Activated naive CD4-positive, alpha-beta T cell treated with anti-CD3 and anti-CD28 coated beads, Interleukin-2, amount 50 U/mL, for 16 hours (primary cell): ENCODE data around the gene NAT14.
A peak's percentile ranks its signal among the peaks of the same experiment; 100 is the strongest.

Experiments used
- DNase-seq: peaks from one replicate; pipeline ENCODE4 v3.0.0-alpha.2; 2020

Gene NAT14

DNA sequence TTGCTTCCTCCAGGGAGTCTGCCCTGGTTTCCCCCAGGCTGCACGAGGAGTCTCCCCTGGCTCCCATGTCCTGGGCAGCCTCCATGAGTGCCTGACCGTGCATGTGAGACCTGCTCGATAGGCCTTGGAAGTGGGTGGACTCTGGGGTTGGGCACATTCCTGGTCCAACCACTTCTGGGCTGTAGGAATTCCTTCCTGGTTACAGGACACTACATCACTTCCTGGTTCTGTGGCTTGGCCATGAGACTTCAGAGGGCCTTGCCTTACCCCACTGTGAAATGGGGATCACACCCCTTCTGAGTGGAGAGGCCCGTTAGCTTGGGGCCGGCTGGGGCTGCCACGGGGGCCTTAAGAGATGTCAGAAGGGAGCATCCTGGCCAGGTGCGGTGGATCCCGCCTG lies 12.5 kb upstream of the NAT14 start:
- DNase-seq: no peak

GRCh38 chr19:55473225-55474012 lies 11.6 kb upstream of the NAT14 start:
- no peak for DNase-seq

DNA sequence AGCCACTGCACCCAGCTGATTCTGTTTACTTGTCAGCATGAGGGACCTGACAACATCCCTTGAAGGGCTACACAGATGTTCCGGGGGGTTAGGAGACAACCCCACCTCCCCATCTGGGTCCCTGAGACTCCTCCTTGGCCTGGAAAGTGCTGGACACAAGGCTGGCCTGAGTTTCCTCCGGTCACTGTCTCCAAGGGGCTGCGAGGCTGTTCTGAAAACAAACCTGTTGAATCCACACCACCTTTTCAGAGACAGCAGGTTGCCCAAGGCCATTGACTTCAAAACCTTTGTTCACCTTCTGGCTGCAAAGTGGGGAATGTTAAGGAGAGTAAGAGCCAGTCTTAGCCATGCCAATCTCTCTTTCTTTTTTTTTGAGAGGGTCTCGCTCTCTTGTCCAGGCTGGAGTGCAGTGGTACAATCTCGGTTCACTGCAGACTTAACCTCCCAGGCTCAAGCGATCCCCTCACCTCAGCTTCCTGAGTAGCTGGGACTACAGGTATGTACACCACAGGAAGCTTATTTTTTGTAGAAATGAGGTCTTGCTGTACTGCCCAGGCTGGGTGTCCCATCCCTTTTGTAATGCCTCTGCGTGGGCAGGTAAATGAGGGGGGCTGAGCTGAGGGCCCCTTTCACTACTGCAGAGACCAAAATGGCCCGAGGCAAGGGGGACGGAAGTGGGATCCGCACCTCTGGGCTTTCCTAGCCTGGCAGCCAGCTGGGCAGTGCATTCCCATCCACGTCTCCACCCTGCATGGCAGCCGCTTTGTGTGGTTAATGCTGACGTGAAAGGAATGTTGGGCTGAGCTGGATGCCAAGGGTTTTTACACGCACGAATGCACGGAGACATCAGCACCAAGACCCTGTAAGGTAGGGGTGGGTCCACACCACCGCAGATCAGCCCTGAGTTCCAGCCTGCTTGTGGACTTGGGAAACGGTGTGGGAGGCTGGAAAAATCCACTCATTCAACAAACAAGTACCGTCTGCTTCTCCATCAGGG lies 10.4 kb upstream of the NAT14 start:
- no peak for DNase-seq

DNA sequence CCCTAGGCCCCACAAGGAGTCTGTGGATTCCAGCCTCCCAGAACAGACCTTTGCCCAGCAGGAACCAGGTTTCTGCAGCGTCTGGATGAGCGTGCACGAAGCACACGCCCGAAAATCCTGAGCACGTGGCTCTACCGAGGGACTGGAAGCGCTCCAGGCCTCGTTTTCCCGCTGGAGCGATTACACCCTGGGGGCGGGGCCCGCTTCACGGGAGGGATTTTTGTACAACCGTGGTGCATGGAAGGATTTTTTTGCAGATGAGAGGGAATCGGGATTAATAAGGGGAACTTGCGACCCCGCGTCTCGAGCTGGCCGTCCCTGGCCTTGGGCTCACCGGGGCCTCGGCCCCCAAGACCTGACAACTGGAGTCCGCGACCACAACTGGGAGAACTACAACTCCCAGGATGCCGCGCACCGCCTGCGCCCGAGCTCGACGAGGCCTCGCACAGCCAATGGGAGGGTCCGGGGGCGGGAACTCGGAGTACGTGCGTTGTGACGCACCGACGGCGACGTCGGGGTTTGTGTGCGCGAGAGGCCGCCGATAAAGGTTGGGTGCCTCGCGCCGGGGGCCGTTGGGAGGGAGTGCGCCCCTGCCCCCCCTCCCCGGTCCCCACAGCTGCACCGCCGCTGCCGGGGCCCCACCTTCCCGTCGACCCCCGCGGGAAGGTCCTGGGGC lies 8.8 kb upstream of the NAT14 start, which contains the start of gene ZNF628:
Gene ZNF628, plus strand, starts transcription at position 518 of the 676 bp plus-strand sequence. CDS start 3,294 bp downstream, outside the sequence.
- peak; percentile 99 for DNase-seq

GRCh38 chr19:55477905-55478304 lies 7.1 kb upstream of the NAT14 start:
- DNase-seq: no peak

DNA sequence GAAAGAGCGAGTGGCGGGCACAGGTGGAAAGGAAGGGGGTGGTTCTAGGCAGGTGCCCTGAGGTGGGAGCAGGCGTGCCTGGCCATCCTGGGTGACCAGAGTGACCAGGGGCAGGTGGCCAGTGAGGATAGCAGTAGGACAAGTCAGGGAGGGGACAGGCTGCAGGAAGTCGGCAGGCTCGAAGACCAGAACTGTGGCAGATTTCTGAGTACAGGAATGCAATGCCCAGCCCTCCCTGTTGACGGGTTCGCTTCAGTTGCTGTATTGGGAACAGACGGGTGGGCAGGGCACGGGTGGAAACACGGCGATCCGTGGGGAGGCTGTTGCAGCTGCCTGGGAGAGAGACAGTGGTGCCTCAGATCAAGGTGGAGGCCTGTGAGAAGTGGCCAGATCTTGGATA lies 6.6 kb upstream of the NAT14 start:
- no peak for DNase-seq

- DNase-seq: no peak
Measured at GRCh38 chr19:55479045-55479444, 5.9 kb upstream of the NAT14 start.

DNA sequence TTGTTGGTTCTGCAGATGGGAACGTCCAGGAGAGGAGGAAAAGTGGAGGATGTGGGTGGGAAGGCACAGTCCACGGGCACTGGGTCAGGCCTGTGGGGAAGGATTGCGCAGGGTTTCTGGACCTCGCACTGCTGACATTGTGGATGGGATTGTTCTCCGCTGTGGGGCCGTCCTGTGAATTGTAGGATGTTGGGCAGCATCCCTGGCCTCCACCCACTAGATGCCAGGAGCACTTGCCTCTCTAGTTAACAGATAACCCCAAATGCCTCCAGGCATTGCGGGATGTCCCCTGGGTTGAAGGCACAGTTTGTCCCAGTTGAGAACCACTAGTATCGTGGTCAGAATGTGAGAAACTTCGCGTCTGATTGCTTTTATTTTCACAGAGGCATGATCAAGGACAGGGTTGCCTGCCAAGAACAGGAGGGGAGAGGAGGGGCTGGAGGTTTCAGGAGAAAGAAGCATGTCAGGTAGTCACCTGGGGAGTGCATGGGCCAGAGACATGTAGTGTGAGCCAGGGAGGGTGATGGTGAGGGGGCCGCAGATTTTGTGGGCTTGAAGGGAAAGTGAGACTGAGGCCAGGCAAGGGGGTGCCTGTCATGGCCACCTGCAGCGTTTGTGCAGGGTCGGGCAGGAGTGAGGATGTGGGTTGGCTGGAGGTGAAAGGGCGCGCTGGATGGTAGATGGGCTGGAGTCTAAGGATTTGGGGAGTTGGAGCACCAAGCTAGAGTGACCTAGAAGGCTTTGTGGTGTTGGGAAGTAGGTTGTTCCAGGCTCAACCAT lies 5.3 kb upstream of the NAT14 start:
- DNase-seq: no peak

DNA sequence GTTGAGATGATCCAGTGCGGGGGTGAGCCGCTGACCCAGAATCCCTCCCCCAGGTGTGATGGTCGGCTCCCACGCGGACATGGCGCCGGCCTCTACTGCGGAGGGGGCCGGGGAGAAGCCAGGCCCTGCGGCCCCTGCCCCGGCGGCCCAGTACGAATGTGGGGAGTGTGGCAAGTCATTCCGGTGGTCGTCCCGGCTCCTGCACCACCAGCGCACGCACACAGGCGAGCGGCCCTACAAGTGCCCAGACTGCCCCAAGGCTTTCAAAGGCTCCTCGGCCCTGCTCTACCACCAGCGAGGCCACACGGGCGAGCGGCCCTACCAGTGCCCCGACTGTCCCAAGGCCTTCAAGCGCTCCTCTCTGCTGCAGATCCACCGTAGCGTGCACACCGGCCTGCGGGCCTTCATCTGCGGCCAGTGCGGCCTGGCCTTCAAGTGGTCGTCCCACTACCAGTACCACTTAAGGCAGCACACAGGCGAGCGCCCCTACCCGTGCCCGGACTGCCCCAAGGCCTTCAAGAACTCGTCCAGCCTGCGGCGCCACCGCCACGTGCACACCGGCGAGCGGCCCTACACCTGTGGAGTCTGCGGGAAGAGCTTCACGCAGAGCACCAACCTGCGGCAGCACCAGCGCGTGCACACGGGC lies 3.7 kb upstream of the NAT14 start:
- DNase-seq: no peak

DNA sequence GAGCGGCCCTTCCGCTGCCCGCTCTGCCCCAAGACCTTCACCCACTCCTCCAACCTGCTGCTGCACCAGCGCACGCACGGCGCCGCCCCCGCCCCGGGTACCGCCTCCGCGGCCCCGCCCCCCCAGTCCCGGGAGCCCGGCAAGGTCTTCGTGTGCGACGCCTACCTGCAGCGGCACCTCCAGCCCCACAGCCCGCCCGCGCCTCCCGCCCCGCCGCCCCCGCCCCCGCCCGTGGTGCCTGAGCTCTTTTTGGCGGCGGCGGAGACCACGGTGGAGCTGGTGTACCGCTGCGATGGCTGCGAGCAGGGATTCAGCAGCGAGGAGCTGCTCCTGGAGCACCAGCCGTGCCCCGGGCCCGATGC lies 3.2 kb upstream of the NAT14 start:
- DNase-seq: no peak

DNA sequence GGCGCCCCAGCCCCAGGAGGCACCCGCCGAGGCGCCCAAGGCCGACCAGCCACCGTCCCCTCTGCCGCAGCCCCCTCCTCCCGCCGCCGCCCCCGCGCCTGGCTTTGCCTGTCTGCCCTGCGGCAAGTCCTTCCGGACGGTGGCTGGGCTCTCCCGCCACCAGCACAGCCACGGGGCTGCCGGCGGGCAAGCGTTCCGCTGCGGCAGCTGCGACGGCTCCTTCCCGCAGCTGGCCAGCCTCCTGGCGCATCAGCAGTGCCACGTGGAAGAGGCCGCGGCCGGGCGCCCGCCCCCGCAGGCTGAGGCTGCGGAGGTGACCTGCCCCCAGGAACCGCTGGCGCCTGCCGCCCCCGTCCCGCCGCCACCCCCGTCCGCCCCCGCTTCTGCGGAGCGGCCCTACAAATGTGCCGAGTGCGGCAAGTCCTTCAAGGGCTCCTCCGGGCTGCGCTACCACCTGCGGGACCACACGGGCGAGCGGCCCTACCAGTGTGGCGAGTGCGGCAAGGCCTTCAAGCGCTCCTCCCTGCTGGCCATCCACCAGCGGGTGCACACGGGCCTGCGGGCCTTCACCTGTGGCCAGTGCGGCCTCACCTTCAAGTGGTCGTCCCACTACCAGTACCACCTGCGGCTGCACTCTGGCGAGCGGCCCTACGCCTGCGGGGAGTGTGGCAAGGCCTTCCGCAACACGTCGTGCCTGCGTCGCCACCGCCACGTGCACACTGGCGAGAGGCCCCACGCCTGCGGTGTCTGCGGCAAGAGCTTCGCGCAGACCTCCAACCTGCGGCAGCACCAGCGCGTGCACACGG lies 2.6 kb upstream of the NAT14 start:
- DNase-seq: no peak

DNA sequence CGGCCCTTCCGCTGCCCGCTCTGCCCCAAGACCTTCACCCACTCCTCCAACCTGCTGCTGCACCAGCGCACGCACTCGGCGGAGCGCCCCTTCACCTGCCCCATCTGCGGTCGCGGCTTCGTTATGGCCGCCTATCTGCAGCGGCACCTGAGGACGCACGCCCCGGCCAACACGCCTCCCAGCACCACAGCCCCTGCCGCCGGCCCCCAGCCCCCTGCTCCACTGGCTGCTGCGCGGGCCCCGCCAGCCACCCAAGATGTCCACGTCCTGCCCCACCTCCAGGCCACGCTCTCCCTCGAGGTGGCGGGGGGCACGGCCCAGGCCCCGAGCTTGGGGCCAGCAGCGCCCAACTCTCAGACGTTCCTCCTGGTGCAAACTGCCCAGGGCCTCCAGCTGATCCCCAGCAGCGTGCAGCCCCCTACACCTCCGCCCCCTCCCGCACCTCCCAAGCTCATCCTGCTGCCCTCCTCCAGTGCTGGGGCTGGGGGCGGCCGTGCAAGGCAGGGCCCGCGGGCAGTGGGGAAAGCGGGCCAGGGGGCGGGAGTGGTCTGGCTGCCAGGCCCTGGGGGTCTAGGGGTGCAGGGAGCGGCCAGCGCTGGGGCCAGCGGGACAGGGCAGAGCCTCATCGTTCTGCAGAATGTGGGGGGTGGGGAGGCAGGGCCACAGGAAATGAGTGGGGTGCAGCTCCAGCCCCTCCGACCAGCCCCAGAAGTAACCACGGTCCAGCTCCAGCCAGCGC lies 1.9 kb upstream of the NAT14 start:
- no peak for DNase-seq

DNA sequence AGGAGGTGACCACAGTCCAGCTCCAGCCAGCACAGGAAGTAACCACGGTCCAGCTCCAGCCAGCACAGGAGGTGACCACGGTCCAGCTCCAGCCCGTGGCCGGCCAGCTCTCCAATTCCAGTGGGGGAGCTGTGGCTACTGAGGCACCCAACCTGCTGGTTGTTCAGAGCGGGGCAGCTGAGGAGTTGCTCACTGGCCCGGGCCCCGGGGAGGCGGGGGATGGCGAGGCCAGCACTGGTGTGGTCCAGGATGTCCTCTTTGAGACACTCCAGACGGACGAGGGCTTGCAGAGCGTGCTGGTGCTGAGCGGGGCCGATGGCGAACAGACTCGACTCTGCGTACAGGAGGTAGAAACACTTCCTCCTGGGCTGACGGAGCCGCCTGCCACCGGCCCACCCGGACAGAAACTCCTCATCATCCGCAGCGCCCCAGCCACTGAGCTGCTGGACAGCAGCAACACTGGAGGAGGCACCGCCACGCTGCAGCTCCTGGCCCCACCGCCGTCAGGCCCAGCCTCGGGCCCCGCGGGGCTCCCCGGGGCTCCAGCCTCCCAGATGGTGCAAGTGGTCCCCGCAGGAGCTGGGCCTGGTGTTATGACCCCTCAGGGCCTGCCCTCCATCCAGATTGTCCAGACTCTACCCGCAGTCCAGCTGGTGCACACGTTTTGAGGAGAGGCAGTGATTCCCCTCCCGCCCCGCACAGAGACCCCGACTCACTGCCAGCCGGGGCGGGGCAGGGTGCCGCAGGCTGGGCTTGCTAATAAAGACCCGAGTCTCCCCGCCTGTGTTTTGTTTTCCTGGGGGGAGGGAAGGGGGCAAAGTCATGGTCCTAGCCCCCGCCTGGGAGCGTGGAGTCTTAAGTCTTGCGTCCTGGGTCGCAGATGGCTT lies 1.0 kb upstream of the NAT14 start:
- no peak for DNase-seq

GRCh38 chr19:55485439-55486011 lies 537 bp downstream of the NAT14 start:
- no peak for DNase-seq

DNA sequence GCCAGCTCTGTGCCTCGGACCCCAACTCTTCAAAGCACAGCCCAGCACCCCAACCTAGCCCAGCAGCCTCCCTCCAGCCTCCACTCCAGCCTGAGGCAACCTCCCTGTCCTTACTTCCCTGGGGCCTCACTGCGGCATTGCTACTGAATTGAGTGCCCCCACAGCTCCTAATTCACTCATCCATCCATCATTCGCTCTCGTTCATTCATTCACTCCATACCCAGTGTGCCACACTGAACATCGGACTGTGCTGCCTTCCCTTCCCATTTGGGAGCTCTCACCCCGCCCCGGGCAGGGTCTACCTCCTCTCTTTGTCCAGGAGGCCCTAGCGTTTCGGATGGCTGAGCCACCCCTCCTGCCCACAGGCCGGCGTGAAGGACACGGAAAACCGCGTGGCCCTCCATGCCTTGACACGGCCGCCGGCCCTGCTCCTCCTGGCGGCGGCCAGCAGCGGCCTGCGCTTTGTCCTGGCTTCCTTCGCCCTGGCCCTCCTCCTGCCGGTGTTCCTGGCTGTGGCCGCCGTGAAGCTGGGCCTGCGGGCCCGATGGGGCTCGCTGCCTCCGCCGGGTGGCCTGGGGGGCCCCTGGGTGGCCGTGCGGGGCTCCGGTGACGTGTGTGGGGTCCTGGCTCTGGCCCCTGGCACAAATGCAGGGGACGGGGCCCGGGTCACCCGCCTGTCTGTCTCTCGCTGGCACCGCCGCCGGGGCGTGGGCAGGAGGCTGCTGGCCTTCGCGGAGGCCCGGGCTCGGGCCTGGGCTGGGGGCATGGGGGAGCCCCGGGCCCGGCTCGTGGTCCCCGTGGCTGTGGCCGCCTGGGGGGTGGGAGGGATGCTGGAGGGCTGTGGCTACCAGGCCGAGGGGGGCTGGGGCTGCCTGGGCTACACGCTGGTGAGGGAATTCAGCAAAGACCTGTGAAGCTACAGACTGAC lies 1.3 kb downstream of the NAT14 start:
- no peak for DNase-seq

- DNase-seq: peak; percentile 43
Measured at GRCh38 chr19:55486971-55487923, 2.3 kb downstream of the NAT14 start.
